ENCODE measurements around the gene GRK4.
A peak's percentile ranks its signal among the peaks of the same experiment; 100 is the strongest.
"Not testable (repeated sequence)": the region's sequence is repeated elsewhere in the genome, so short reads cannot be mapped to it uniquely, and the experiment has no call there.

The GRK4 gene

GRCh38 chr4:2958446-2958845, 4.9 kb upstream of the GRK4 start:
- Histone ChIP-seq H3K9me3 (ENCODE audit: control insufficient read depth, low read depth, low read length) (peaks cover 7% of the 10 kb centered on the region), H3K27ac (ENCODE audit: low read length) (no peak overlapping the region), H3K4me1 (ENCODE audit: control insufficient read depth, low read depth, low read length) (peaks cover 3% of the 10 kb centered on the region), H3K27me3 (ENCODE audit: control insufficient read depth, insufficient read depth, low read length) (no peaks in the 10 kb centered on the region), H3K36me3 (ENCODE audit: control insufficient read depth, low read depth, low read length) (peaks cover 44% of the 10 kb centered on the region), H3K9ac (ENCODE audit: low read length) (no peak overlapping the region), H3K4me3 (ENCODE audit: low read length) (no peak overlapping the region)

GRCh38 chr4:2960450-2960849, 2.9 kb upstream of the GRK4 start:
- not testable (repeated sequence) for H3K9ac ChIP-seq (ENCODE audit: low read length); H3K4me1 ChIP-seq (ENCODE audit: control insufficient read depth, low read depth, low read length); H3K9me3 ChIP-seq (ENCODE audit: control insufficient read depth, low read depth, low read length); H3K27ac ChIP-seq (ENCODE audit: low read length); H3K4me3 ChIP-seq (ENCODE audit: low read length)
- peaks cover 12% of the 10 kb centered on the region for H3K27me3 ChIP-seq (ENCODE audit: control insufficient read depth, insufficient read depth, low read length)
- H3K36me3 ChIP-seq (ENCODE audit: control insufficient read depth, low read depth, low read length): peaks cover 31% of the 10 kb centered on the region

GRCh38 chr4:2961421-2961810, 2.0 kb upstream of the GRK4 start:
- H3K4me3 ChIP-seq (ENCODE audit: low read length): peak overlapping the region; percentile 90
- peaks cover 12% of the 10 kb centered on the region for H3K27me3 ChIP-seq (ENCODE audit: control insufficient read depth, insufficient read depth, low read length)
- no peaks in the 10 kb centered on the region for H3K9me3 ChIP-seq (ENCODE audit: control insufficient read depth, low read depth, low read length)
- H3K36me3 ChIP-seq (ENCODE audit: control insufficient read depth, low read depth, low read length): peaks cover 21% of the 10 kb centered on the region
- H3K9ac ChIP-seq (ENCODE audit: low read length): no peak overlapping the region
- peaks cover 3% of the 10 kb centered on the region for H3K4me1 ChIP-seq (ENCODE audit: control insufficient read depth, low read depth, low read length)
- no peak overlapping the region for H3K27ac ChIP-seq (ENCODE audit: low read length)

GRCh38 chr4:2961811-2962441, 1.4 kb upstream of the GRK4 start:
- H3K27ac ChIP-seq (ENCODE audit: low read length): no peak overlapping the region
- H3K9me3 ChIP-seq (ENCODE audit: control insufficient read depth, low read depth, low read length): no peaks in the 10 kb centered on the region
- peaks cover 16% of the 10 kb centered on the region for H3K36me3 ChIP-seq (ENCODE audit: control insufficient read depth, low read depth, low read length)
- H3K9ac ChIP-seq (ENCODE audit: low read length): peak overlapping the region; percentile 92
- peaks cover 12% of the 10 kb centered on the region for H3K27me3 ChIP-seq (ENCODE audit: control insufficient read depth, insufficient read depth, low read length)
- peak overlapping the region; percentile 90 for H3K4me3 ChIP-seq (ENCODE audit: low read length)
- peaks cover 3% of the 10 kb centered on the region for H3K4me1 ChIP-seq (ENCODE audit: control insufficient read depth, low read depth, low read length)

- Histone ChIP-seq H3K36me3 (ENCODE audit: control insufficient read depth, low read depth, low read length) (peaks cover 9% of the 10 kb centered on the region), H3K9ac (ENCODE audit: low read length) (peak overlapping the region; percentile 92), H3K4me1 (ENCODE audit: control insufficient read depth, low read depth, low read length) (peaks cover 3% of the 10 kb centered on the region), H3K27ac (ENCODE audit: low read length) (peak overlapping the region; percentile 63), H3K9me3 (ENCODE audit: control insufficient read depth, low read depth, low read length) (no peaks in the 10 kb centered on the region), H3K4me3 (ENCODE audit: low read length) (peak overlapping the region; percentile 90), H3K27me3 (ENCODE audit: control insufficient read depth, insufficient read depth, low read length) (peaks cover 12% of the 10 kb centered on the region)
Measured at GRCh38 chr4:2962614-2963174, 677 bp upstream of the GRK4 start.

GRCh38 chr4:2963966-2964471, 648 bp downstream of the GRK4 start:
- Histone ChIP-seq H3K4me3 (ENCODE audit: low read length) (peak overlapping the region; percentile 90), H3K9me3 (ENCODE audit: control insufficient read depth, low read depth, low read length) (no peaks in the 10 kb centered on the region), H3K27ac (ENCODE audit: low read length) (no peak overlapping the region), H3K36me3 (ENCODE audit: control insufficient read depth, low read depth, low read length) (no peaks in the 10 kb centered on the region), H3K9ac (ENCODE audit: low read length) (peak overlapping the region; percentile 20), H3K4me1 (ENCODE audit: control insufficient read depth, low read depth, low read length) (peaks cover 3% of the 10 kb centered on the region), H3K27me3 (ENCODE audit: control insufficient read depth, insufficient read depth, low read length) (peaks cover 12% of the 10 kb centered on the region)

- Histone ChIP-seq H3K27me3 (ENCODE audit: control insufficient read depth, insufficient read depth, low read length) (peaks cover 12% of the 10 kb centered on the region), H3K4me3 (ENCODE audit: low read length) (no peak overlapping the region), H3K36me3 (ENCODE audit: control insufficient read depth, low read depth, low read length) (no peaks in the 10 kb centered on the region), H3K27ac (ENCODE audit: low read length) (no peak overlapping the region), H3K9ac (ENCODE audit: low read length) (no peak overlapping the region), H3K9me3 (ENCODE audit: control insufficient read depth, low read depth, low read length) (no peaks in the 10 kb centered on the region), H3K4me1 (ENCODE audit: control insufficient read depth, low read depth, low read length) (peaks cover 3% of the 10 kb centered on the region)
Measured at GRCh38 chr4:2964706-2965258, 1.4 kb downstream of the GRK4 start.

- Histone ChIP-seq H3K36me3 (ENCODE audit: control insufficient read depth, low read depth, low read length) (no peaks in the 10 kb centered on the region), H3K9ac (ENCODE audit: low read length) (no peak overlapping the region), H3K4me1 (ENCODE audit: control insufficient read depth, low read depth, low read length) (peaks cover 3% of the 10 kb centered on the region), H3K9me3 (ENCODE audit: control insufficient read depth, low read depth, low read length) (no peaks in the 10 kb centered on the region), H3K27ac (ENCODE audit: low read length) (no peak overlapping the region), H3K4me3 (ENCODE audit: low read length) (no peak overlapping the region), H3K27me3 (ENCODE audit: control insufficient read depth, insufficient read depth, low read length) (peaks cover 12% of the 10 kb centered on the region)
Measured at GRCh38 chr4:2965262-2965661, 1.9 kb downstream of the GRK4 start.

- no peaks in the 10 kb centered on the region for H3K4me1 ChIP-seq (ENCODE audit: control insufficient read depth, low read depth, low read length)
- no peak overlapping the region for H3K4me3 ChIP-seq (ENCODE audit: low read length)
- H3K9me3 ChIP-seq (ENCODE audit: control insufficient read depth, low read depth, low read length): no peaks in the 10 kb centered on the region
- H3K36me3 ChIP-seq (ENCODE audit: control insufficient read depth, low read depth, low read length): no peaks in the 10 kb centered on the region
- no peak overlapping the region for H3K9ac ChIP-seq (ENCODE audit: low read length)
- H3K27me3 ChIP-seq (ENCODE audit: control insufficient read depth, insufficient read depth, low read length): peaks cover 12% of the 10 kb centered on the region
- H3K27ac ChIP-seq (ENCODE audit: low read length): no peak overlapping the region
Measured at GRCh38 chr4:2968381-2968780, 5.0 kb downstream of the GRK4 start.

- Histone ChIP-seq H3K9me3 (ENCODE audit: control insufficient read depth, low read depth, low read length) (no peaks in the 10 kb centered on the region), H3K27me3 (ENCODE audit: control insufficient read depth, insufficient read depth, low read length) (no peaks in the 10 kb centered on the region), H3K4me3 (ENCODE audit: low read length) (no peak overlapping the region), H3K27ac (ENCODE audit: low read length) (no peak overlapping the region), H3K4me1 (ENCODE audit: control insufficient read depth, low read depth, low read length) (no peaks in the 10 kb centered on the region), H3K9ac (ENCODE audit: low read length) (no peak overlapping the region), H3K36me3 (ENCODE audit: control insufficient read depth, low read depth, low read length) (no peaks in the 10 kb centered on the region)
Measured at GRCh38 chr4:2971275-2971674, 7.9 kb downstream of the GRK4 start.

- no peak overlapping the region for H3K9ac ChIP-seq (ENCODE audit: low read length)
- no peak overlapping the region for H3K27ac ChIP-seq (ENCODE audit: low read length)
- H3K4me1 ChIP-seq (ENCODE audit: control insufficient read depth, low read depth, low read length): no peaks in the 10 kb centered on the region
- peaks cover 3% of the 10 kb centered on the region for H3K9me3 ChIP-seq (ENCODE audit: control insufficient read depth, low read depth, low read length)
- no peaks in the 10 kb centered on the region for H3K27me3 ChIP-seq (ENCODE audit: control insufficient read depth, insufficient read depth, low read length)
- H3K4me3 ChIP-seq (ENCODE audit: low read length): no peak overlapping the region
- H3K36me3 ChIP-seq (ENCODE audit: control insufficient read depth, low read depth, low read length): no peaks in the 10 kb centered on the region
Measured at GRCh38 chr4:2977211-2978088, 14.1 kb downstream of the GRK4 start.

Measured in iPS-18a (cell line).